ENCODE results near the gene SERTAD2. TPM values are rescaled to one million over a fixed set of nuclear protein-coding genes. Genes with fewer than 3 reads are reported as not detected.
A peak's percentile ranks its signal among the peaks of the same experiment; 100 is the strongest.

Gene SERTAD2
- total and polyA plus RNA-seq, 2 of the 4 experiments (the other 2 are of a cell fraction) = 5.0 to 11.0 TPM

GRCh38 chr2:64700133-64700809 is 46.6 kb upstream of the SERTAD2 start:
- no peak overlapping the region for H2AK9ac ChIP-seq (replicated peaks; ENCODE audit: low read depth, low read length, poor library complexity)
- peak overlapping the region; percentile 93; the same call in 1 of the 2 replicates for H2BK120ac ChIP-seq (ENCODE audit: low read depth, low read length)
- in situ Hi-C loops (cut with MboI; ENCODE audit: low sequenced_read_pairs) = no loop called here
- H4K91ac ChIP-seq (ENCODE audit: insufficient read depth, low read depth, low read length) = no peak overlapping the region
- ChIA-PET CTCF (no interaction called here), POLR2A (ENCODE audit: unreplicated experiment) (no interaction called here)
- H3K4ac ChIP-seq (ENCODE audit: low read depth, low read length) = no peak overlapping the region
- WGBS, 2 experiments (ENCODE audit: extremely low coverage in 2 of 2, insufficient read length in 1 of 2) = 100% methylated on average over 1 of the region's 5 CpGs; no CpG with 5 or more reads in 1 of the 2 experiments
- H3K27ac ChIP-seq (ENCODE audit: insufficient read depth, low read length) = no peak overlapping the region
- H3K9me3 ChIP-seq (ENCODE audit: control insufficient read depth, insufficient read depth, low read length) = no peaks in the 10 kb centered on the region
- peak overlapping the region; percentile 89 to 90; a peak in 1 of 4 replicates for H4K8ac ChIP-seq (ENCODE audit: low read depth in 2 of 2, low read length in 2 of 2)
- H3K56ac ChIP-seq (ENCODE audit: extremely low read depth, insufficient read depth, low read length) = no peak overlapping the region
- no peak overlapping the region for H2BK5ac ChIP-seq (ENCODE audit: low read depth, low read length, poor library complexity, severe bottlenecking)
- no peak overlapping the region for H2AK5ac ChIP-seq (ENCODE audit: low read depth, low read length)
- no peak overlapping the region for H3K4me2 ChIP-seq (ENCODE audit: low read depth, low read length)
- H2BK20ac ChIP-seq (ENCODE audit: low read depth, low read length) = peak overlapping the region; percentile 98
- H3K9ac ChIP-seq (ENCODE audit: low read depth, low read length) = no peak overlapping the region
- no peak overlapping the region for H3K4me3 ChIP-seq (ENCODE audit: insufficient read depth, low read depth, low read length)
- ATAC-seq (ENCODE audit: low read depth) (no peak), DNase-seq (peak; percentile 50)
- BruUV-seq (replicated peaks) = no TSS peak
- H3K18ac ChIP-seq (ENCODE audit: low read depth, low read length) = no peak overlapping the region
- no peaks in the 10 kb centered on the region for H3K36me3 ChIP-seq (ENCODE audit: control insufficient read depth, insufficient read depth, low read length)
- H2BK15ac ChIP-seq (ENCODE audit: low read depth, low read length) = peak overlapping the region; percentile 99; the same call in 1 of the 3 replicates
- no peak overlapping the region for H4K5ac ChIP-seq (ENCODE audit: low read depth, low read length)
- H2AFZ ChIP-seq (replicated peaks; ENCODE audit: low read length, poor library complexity) = no peak overlapping the region
- peaks cover 5 to 9% of the 10 kb centered on the region in 2 experiments; a peak in 1 of 4 replicates for H3K79me1 ChIP-seq (ENCODE audit: low read depth in 1 of 2, low read length in 2 of 2)
- TF ChIP-seq USF2 (IDR thresholded peaks at IDR 0.05; ENCODE audit: low read depth, low read length) = no peak
- no peak for TF ChIP-seq MAFK (IDR thresholded peaks at IDR 0.05; ENCODE audit: low read depth, low read length)
- TF ChIP-seq CEBPB (IDR thresholded peaks at IDR 0.05; ENCODE audit: low read depth, low read length) = peak; percentile 72
- H4K20me1 ChIP-seq (ENCODE audit: insufficient read depth, low read length) = no peaks in the 10 kb centered on the region
- no peaks in the 10 kb centered on the region for H3K27me3 ChIP-seq (ENCODE audit: control insufficient read depth, insufficient read depth, low read length)
- peaks cover 14% of the 10 kb centered on the region for H3K4me1 ChIP-seq (ENCODE audit: control insufficient read depth, insufficient read depth, low read length)
- H3K9me1 ChIP-seq (ENCODE audit: insufficient read depth, low read length) = no peaks in the 10 kb centered on the region; the same call in 1 of the 2 replicates
- H3K23ac ChIP-seq (ENCODE audit: low read depth, low read length) = no peak overlapping the region
- dilution Hi-C loops (cut with HindIII; ENCODE audit: low sequenced_read_pairs, unreplicated experiment) = no loop called here
- intact Hi-C loops (cut with micrococcal nuclease) = no loop called here
- no peak overlapping the region for H3K14ac ChIP-seq (replicated peaks; ENCODE audit: low read depth, low read length)
